ENCODE results near the gene PIP5KL1.

DNA sequence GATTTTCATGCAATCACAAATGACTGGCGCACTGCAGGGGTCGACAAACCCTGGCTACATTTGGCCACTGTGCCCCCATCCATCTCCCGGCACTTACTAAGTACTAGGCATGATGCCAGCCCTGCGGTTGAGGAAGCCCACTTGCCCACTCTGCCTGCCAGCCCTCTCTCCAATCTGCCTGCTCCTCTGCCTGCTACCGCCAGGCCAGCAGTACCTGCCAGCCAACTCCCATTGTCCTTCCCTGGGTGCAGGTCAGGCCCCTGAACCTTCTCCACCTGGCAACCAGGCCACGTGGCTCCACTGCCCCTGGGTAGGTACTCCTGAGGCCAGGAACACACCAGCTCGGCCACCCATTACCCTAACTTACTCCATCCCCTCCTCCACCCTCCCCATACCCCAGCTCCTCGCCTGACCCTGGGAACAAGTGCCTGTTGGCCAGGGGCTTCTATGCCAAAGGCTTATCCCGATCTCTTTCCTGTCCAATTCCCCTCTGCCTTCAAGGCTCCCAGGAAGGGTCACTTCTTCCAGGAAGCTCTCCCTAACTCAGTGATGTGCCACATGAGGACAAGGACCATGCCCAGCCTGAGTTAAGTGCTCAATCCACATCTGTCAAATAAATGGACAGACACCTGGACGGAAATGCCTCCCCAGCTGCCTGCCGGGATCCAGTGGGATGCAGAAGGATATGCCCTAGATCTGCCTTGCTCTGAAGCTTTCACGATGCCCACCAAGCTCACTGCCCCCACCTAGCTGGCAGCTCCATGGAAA is 43.6 kb upstream of the PIP5KL1 start:
- TF ChIP-seq EZH2 (IDR thresholded peaks at IDR 0.05; ENCODE audit: borderline replicate concordance, low read length) = no peak
- TF ChIP-seq, protein P1, sequence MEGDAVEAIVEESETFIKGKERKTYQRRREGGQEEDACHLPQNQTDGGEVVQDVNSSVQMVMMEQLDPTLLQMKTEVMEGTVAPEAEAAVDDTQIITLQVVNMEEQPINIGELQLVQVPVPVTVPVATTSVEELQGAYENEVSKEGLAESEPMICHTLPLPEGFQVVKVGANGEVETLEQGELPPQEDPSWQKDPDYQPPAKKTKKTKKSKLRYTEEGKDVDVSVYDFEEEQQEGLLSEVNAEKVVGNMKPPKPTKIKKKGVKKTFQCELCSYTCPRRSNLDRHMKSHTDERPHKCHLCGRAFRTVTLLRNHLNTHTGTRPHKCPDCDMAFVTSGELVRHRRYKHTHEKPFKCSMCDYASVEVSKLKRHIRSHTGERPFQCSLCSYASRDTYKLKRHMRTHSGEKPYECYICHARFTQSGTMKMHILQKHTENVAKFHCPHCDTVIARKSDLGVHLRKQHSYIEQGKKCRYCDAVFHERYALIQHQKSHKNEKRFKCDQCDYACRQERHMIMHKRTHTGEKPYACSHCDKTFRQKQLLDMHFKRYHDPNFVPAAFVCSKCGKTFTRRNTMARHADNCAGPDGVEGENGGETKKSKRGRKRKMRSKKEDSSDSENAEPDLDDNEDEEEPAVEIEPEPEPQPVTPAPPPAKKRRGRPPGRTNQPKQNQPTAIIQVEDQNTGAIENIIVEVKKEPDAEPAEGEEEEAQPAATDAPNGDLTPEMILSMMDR (IDR thresholded peaks at IDR 0.05; ENCODE audit: low read length) = no peak
